Ishikawa (cell line): Measurements from ENCODE around the gene KRI1.

ENCODE experiments used
- CEBPB ChIP-seq: IDR thresholded peaks from 2 replicates; pipeline ENCODE4 v1.6.1; 2012
- CREB1 ChIP-seq: IDR thresholded peaks from 2 replicates; pipeline ENCODE4 v1.6.1; 2012; ENCODE audit warnings: low read depth
- EGR1 ChIP-seq: IDR thresholded peaks from 2 replicates; pipeline ENCODE4 v1.6.1; 2012
- EP300 ChIP-seq: IDR thresholded peaks from 2 replicates; pipeline ENCODE4 v1.6.1; 2012; ENCODE audit warnings: borderline replicate concordance
- FOXM1 ChIP-seq: IDR thresholded peaks from 2 replicates; pipeline ENCODE4 v1.6.1; 2012; ENCODE audit warnings: low read depth, borderline replicate concordance
- NFIC ChIP-seq: IDR thresholded peaks from 2 replicates; pipeline ENCODE4 v1.6.1; 2012
- RAD21 ChIP-seq: IDR thresholded peaks from 2 replicates; pipeline ENCODE4 v1.6.1; 2012; ENCODE audit warnings: low read depth
- TAF1 ChIP-seq: IDR thresholded peaks from 2 replicates; pipeline ENCODE4 v1.6.1; 2012; ENCODE audit warnings: low read depth, mild to moderate bottlenecking
- TCF12 ChIP-seq: IDR thresholded peaks from 2 replicates; pipeline ENCODE4 v1.6.1; 2012; ENCODE audit warnings: low read depth
- TEAD4 ChIP-seq: IDR thresholded peaks from 2 replicates; pipeline ENCODE4 v1.6.1; 2012
- YY1 ChIP-seq: IDR thresholded peaks from 2 replicates; pipeline ENCODE4 v1.6.1; 2012; ENCODE audit warnings: low read depth
- ZBTB7A ChIP-seq: IDR thresholded peaks from 2 replicates; pipeline ENCODE4 v1.6.1; 2012; ENCODE audit warnings: low read depth
- TF ChIP-seq, protein P1 (sequence below): IDR thresholded peaks from 2 replicates; pipeline ENCODE4 v1.6.1; 2012; ENCODE audit warnings: low read depth, mild to moderate bottlenecking
- TF ChIP-seq, protein P2 (sequence below): IDR thresholded peaks from 2 replicates; pipeline ENCODE4 v1.6.1; 2012
- TF ChIP-seq, protein P3 (sequence below): IDR thresholded peaks from 2 replicates; pipeline ENCODE4 v1.6.1; 2012

KRI1 gene

DNA sequence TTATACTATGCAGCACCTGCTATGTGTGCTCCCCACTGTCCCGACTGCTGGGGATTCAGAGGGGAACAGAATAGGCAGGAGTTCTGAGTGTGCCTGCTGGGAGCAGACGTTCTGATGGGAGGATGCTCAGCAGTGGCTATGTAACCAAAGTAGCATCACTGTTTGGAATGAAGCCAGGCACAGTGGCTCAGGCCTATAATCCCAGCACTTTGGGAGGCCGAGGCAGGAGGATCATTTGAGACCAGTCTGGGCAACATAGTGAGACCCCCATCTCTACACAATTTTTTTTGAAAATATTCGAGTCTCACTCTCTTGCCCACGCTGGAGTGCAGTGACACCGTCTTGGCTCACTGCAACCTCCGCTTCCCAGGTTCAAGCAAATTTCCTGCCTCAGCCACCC lies 16.1 kb downstream of the KRI1 start:
- TF ChIP-seq TAF1, result no peak
- TF ChIP-seq YY1, result no peak
- TF ChIP-seq EP300, result no peak
- no peak for TF ChIP-seq ZBTB7A
- no peak for TF ChIP-seq NFIC
- TF ChIP-seq, protein P1, sequence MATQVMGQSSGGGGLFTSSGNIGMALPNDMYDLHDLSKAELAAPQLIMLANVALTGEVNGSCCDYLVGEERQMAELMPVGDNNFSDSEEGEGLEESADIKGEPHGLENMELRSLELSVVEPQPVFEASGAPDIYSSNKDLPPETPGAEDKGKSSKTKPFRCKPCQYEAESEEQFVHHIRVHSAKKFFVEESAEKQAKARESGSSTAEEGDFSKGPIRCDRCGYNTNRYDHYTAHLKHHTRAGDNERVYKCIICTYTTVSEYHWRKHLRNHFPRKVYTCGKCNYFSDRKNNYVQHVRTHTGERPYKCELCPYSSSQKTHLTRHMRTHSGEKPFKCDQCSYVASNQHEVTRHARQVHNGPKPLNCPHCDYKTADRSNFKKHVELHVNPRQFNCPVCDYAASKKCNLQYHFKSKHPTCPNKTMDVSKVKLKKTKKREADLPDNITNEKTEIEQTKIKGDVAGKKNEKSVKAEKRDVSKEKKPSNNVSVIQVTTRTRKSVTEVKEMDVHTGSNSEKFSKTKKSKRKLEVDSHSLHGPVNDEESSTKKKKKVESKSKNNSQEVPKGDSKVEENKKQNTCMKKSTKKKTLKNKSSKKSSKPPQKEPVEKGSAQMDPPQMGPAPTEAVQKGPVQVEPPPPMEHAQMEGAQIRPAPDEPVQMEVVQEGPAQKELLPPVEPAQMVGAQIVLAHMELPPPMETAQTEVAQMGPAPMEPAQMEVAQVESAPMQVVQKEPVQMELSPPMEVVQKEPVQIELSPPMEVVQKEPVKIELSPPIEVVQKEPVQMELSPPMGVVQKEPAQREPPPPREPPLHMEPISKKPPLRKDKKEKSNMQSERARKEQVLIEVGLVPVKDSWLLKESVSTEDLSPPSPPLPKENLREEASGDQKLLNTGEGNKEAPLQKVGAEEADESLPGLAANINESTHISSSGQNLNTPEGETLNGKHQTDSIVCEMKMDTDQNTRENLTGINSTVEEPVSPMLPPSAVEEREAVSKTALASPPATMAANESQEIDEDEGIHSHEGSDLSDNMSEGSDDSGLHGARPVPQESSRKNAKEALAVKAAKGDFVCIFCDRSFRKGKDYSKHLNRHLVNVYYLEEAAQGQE, result no peak
- no peak for TF ChIP-seq TCF12
- TF ChIP-seq FOXM1, result no peak
- no peak for TF ChIP-seq TEAD4
- TF ChIP-seq, protein P2, sequence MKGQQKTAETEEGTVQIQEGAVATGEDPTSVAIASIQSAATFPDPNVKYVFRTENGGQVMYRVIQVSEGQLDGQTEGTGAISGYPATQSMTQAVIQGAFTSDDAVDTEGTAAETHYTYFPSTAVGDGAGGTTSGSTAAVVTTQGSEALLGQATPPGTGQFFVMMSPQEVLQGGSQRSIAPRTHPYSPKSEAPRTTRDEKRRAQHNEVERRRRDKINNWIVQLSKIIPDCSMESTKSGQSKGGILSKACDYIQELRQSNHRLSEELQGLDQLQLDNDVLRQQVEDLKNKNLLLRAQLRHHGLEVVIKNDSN, result no peak
- TF ChIP-seq CREB1, result no peak
- TF ChIP-seq RAD21, result no peak
- no peak for TF ChIP-seq EGR1
- TF ChIP-seq, protein P3, sequence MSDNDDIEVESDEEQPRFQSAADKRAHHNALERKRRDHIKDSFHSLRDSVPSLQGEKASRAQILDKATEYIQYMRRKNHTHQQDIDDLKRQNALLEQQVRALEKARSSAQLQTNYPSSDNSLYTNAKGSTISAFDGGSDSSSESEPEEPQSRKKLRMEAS, result no peak
- TF ChIP-seq CEBPB, result no peak

DNA sequence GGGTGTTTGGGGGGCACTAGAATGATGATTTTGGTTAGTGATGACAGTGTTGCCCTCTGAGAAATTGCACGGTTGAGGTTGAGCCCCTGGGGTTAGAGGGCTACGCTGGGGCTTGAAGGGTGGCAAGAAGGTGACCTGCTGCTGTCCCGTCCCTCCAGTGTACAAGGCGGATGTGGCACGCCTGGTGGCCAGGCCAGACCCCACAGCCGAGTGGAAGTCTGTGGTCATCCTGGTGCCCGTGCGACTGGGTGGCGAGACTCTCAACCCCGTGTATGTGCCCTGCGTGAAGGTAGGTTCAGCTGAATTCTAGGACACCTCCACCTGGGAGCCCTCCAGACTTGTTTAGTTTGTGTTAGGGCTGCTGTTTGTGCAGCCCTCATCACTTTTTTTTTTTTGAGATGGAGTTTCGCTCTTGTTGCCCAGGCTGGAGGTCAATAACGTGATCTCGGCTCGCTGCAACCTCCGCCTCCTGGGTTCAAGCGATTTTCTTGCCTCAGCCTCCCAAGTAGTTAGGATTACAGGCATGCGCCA lies 17.0 kb downstream of the KRI1 start:
- TF ChIP-seq YY1 (no peak), FOXM1 (no peak), TAF1 (no peak), EGR1 (no peak), ZBTB7A (no peak), RAD21 (no peak), EP300 (no peak), NFIC (no peak), CREB1 (no peak), TEAD4 (no peak), TCF12 (no peak), CEBPB (no peak)
- TF ChIP-seq, protein P3, result no peak
- TF ChIP-seq, protein P1, result no peak
- TF ChIP-seq, protein P2, result no peak

DNA sequence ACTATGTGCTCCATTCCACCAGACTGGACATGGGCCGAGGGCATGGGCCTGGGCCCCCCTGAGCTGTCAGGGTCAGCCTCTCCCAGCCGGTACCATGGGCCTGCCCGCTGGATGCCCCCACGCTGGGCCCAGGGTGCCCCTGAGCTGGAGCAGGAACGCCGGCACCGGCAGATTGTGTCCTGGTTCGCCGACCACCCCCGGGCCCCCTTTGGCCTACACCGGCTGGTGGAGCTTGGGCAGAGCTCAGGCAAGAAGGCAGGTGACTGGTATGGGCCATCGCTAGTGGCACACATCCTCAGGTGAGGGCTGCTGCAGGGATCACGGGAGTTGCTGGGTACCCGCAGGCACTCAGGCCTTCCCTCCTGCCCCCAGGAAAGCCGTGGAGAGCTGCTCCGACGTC lies 19.0 kb downstream of the KRI1 start:
- TF ChIP-seq, protein P2, result no peak
- TF ChIP-seq TAF1 (no peak), CREB1 (no peak), YY1 (no peak)
- TF ChIP-seq, protein P1, result no peak

DNA sequence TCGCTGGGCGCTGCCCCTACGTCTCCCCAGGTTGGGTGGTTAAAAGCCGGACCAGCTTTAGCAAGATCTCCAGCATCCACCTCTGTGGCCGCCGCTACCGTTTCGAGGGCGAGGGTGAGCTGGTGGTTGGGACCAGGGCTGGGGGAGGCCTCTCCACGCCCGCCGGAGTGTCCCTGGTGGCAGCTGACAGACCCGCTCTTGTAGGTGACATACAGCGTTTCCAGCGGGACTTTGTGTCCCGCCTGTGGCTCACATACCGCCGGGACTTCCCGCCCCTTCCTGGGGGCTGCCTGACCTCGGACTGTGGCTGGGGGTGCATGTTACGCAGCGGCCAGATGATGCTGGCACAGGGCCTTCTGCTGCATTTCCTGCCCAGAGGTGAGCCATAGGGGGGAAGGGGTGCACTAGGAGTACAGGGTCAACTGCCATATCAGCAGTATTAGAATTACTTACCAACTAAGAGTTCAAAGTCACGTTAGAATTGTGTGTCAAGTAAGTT lies 21.0 kb downstream of the KRI1 start:
- TF ChIP-seq RAD21 (no peak), TAF1 (no peak), NFIC (no peak), CREB1 (no peak), TEAD4 (no peak), CEBPB (no peak), TCF12 (no peak), ZBTB7A (no peak), EP300 (no peak), YY1 (no peak), FOXM1 (no peak), EGR1 (no peak)
- TF ChIP-seq, protein P1, result no peak
- TF ChIP-seq, protein P2, result no peak
- TF ChIP-seq, protein P3, result no peak
